ENCODE data around the gene ENTPD5. TPM values are rescaled to one million over a fixed set of nuclear protein-coding genes. Genes with fewer than 3 reads are reported as not detected.

ENTPD5 gene
- total and polyA plus RNA-seq, 2 of the 4 experiments (the other 2 are of a cell fraction), result 7.3 to 8.1 TPM

- no peaks in the 10 kb centered on the region for H3K9me3 ChIP-seq (ENCODE audit: control insufficient read depth, insufficient read depth, low read length)
Measured at GRCh38 chr14:73977896-73978295, 41.2 kb downstream of the ENTPD5 start.

More at GRCh38 chr14:73977896-73978295, 41.2 kb downstream of the ENTPD5 start:
- ATAC-seq (ENCODE audit: low read depth), result peak; percentile 94
- H3K4ac ChIP-seq (ENCODE audit: low read depth, low read length), result peak overlapping the region; percentile 48
- peak overlapping the region; percentile 24; the same call in 1 of the 2 replicates for H3K14ac ChIP-seq (replicated peaks; ENCODE audit: low read depth, low read length)
- peak overlapping the region; percentile 32; the same call in 1 of the 2 replicates for H2BK20ac ChIP-seq (ENCODE audit: low read depth, low read length)
- H4K20me1 ChIP-seq (ENCODE audit: insufficient read depth, low read length), result peaks cover 3% of the 10 kb centered on the region; the same call in 1 of the 2 replicates
- peak overlapping the region; percentile 59 for H2BK5ac ChIP-seq (ENCODE audit: low read depth, low read length, poor library complexity, severe bottlenecking)
- peak overlapping the region; percentile 75; the same call in 1 of the 2 replicates for H3K27ac ChIP-seq (ENCODE audit: insufficient read depth, low read length)
- H4K91ac ChIP-seq (ENCODE audit: insufficient read depth, low read depth, low read length), result peak overlapping the region; percentile 61; the same call in 1 of the 2 replicates
- no peaks in the 10 kb centered on the region for H3K79me1 ChIP-seq (ENCODE audit: low read depth in 1 of 2, low read length in 2 of 2)
- peak overlapping the region; percentile 54 for H2AK5ac ChIP-seq (ENCODE audit: low read depth, low read length)
- H3K56ac ChIP-seq (ENCODE audit: extremely low read depth, insufficient read depth, low read length), result no peak overlapping the region
- WGBS, 2 experiments (ENCODE audit: extremely low coverage in 2 of 2, insufficient read length in 1 of 2), result 40% methylated on average over 2 of the region's 4 CpGs; no CpG with 5 or more reads in 1 of the 2 experiments
- dilution Hi-C loops (cut with HindIII; ENCODE audit: low sequenced_read_pairs, unreplicated experiment), result no loop called here
- intact Hi-C loops (cut with micrococcal nuclease), result loop anchor here (2.0 kb wide), 1 partner anchor 41 kb away; the partner anchor contains the start of genes BBOF1 and ENTPD5
- peaks cover 10% of the 10 kb centered on the region for H3K4me1 ChIP-seq (ENCODE audit: control insufficient read depth, insufficient read depth, low read length)
- H3K36me3 ChIP-seq (ENCODE audit: control insufficient read depth, insufficient read depth, low read length), result 0 out of 2 replicates have a peak, but pooled peaks cover 3% of the 10 kb centered on the region
- H3K23ac ChIP-seq (ENCODE audit: low read depth, low read length), result peak overlapping the region; percentile 55; the same call in 1 of the 2 replicates
- DNase-seq, result peak; percentile 86
- no peaks in the 10 kb centered on the region for H3K27me3 ChIP-seq (ENCODE audit: control insufficient read depth, insufficient read depth, low read length)
- POLR2A ChIA-PET (ENCODE audit: unreplicated experiment), result no interaction called here
- H3K9me1 ChIP-seq (ENCODE audit: insufficient read depth, low read length), result peaks cover 12% of the 10 kb centered on the region
- no peak overlapping the region for H2AFZ ChIP-seq (replicated peaks; ENCODE audit: low read length, poor library complexity)
- 0 out of 3 replicates have a peak overlapping the region, but pooled peaks have one; percentile 5 for H2BK15ac ChIP-seq (ENCODE audit: low read depth, low read length)
- BruUV-seq (replicated peaks), result no TSS peak
- TF ChIP-seq MAZ (IDR thresholded peaks at IDR 0.05; ENCODE audit: borderline replicate concordance, low read depth, low read length) (no peak), MXI1 (IDR thresholded peaks at IDR 0.05; ENCODE audit: borderline replicate concordance, low read depth, low read length) (no peak), SMC3 (IDR thresholded peaks at IDR 0.05; ENCODE audit: low read depth, low read length) (0 out of 2 replicates have a peak, but pooled peaks have one; percentile 6)
- CTCF ChIA-PET, result no interaction called here
- H2AK9ac ChIP-seq (replicated peaks; ENCODE audit: low read depth, low read length, poor library complexity), result no peak overlapping the region
- peak overlapping the region in 1 of 2 experiments; percentile 57; a peak in 1 of 4 replicates for H4K8ac ChIP-seq (ENCODE audit: low read depth in 2 of 2, low read length in 2 of 2)
- peak overlapping the region; percentile 74 for H3K4me2 ChIP-seq (ENCODE audit: low read depth, low read length)
- no peak overlapping the region for H3K4me3 ChIP-seq (ENCODE audit: insufficient read depth, low read depth, low read length)
- H3K9ac ChIP-seq (ENCODE audit: low read depth, low read length), result no peak overlapping the region
- in situ Hi-C loops (cut with MboI; ENCODE audit: low sequenced_read_pairs), result no loop called here
- H2BK120ac ChIP-seq (ENCODE audit: low read depth, low read length), result peak overlapping the region; percentile 65; the same call in 1 of the 2 replicates
- H3K18ac ChIP-seq (ENCODE audit: low read depth, low read length), result peak overlapping the region; percentile 78
- peak overlapping the region; percentile 33 for H4K5ac ChIP-seq (ENCODE audit: low read depth, low read length)
